ENCODE data around the gene LGALS7B. TPM values are rescaled to one million over a fixed set of nuclear protein-coding genes. Genes with fewer than 3 reads are reported as not detected.
A peak's percentile ranks its signal among the peaks of the same experiment; 100 is the strongest.

The LGALS7B gene
- total and polyA plus RNA-seq, 10 of the 15 experiments (the other 5 are each of a cell fraction or from before 2014, with no cell fraction given), result not detected

DNA sequence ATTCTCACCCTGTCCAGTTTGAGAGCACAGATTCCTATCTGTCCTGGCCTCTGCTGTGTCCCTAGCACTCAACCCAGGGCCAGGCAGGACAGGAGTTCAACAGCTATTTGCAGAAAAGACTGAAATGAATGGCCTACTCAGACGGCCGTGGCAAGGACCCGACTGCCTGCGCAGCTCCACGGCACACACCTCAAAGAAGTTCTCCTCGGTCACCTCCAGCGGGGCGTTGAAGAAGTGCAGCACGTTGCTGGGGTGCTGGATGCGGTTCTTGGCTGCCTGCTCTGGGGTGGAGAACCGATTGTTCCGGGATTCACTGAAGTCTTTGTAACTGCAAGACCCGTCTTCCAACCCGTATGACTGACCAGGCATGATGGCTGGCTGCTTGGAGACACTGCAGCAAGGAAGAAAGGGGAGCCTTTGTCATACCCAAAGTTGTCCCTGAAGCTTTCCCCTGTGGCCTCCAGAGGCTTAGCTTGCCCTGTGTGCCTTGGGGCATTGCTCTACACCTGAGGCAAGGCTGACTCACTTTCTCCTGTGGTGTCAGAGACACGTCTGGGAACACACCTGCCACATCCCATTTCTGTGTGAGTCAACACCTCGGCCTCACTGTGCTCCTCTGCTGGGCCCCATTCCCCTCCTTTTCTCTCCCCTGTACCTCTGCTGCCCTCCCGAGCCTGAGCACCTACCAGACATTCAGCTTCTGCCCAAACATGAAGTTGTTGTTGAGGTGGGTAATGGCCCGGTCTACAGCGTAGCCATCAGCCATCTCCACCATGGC, 49.4 kb downstream of the LGALS7B start (continued):
- TF ChIP-seq CEBPZ (IDR thresholded peaks at IDR 0.05; ENCODE audit: low read depth, low read length), result no peak
- no peak for TF ChIP-seq ZBTB40 (IDR thresholded peaks at IDR 0.05; ENCODE audit: borderline replicate concordance)
- TF ChIP-seq FOS (IDR thresholded peaks at IDR 0.05; ENCODE audit: borderline replicate concordance, extremely low read depth, insufficient read length), result no peak
- TF ChIP-seq POLR2AphosphoS2 (IDR thresholded peaks at IDR 0.05; ENCODE audit: low read depth, low read length), result peak; percentile 30; the same call in 1 of the 2 replicates
- TF ChIP-seq POLR2AphosphoS5 (IDR thresholded peaks at IDR 0.05; ENCODE audit: low read length), result peak; percentile 77
- TF ChIP-seq USF2 (IDR thresholded peaks at IDR 0.05; ENCODE audit: borderline replicate concordance, low read depth, low read length), result no peak
- no peak for TF ChIP-seq LARP7 (IDR thresholded peaks at IDR 0.05)
- TF ChIP-seq, protein P1, sequence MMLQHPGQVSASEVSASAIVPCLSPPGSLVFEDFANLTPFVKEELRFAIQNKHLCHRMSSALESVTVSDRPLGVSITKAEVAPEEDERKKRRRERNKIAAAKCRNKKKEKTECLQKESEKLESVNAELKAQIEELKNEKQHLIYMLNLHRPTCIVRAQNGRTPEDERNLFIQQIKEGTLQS (IDR thresholded peaks at IDR 0.05; ENCODE audit: borderline replicate concordance, extremely low read depth, low read depth, low read length), result no peak
- TF ChIP-seq, protein P2, sequence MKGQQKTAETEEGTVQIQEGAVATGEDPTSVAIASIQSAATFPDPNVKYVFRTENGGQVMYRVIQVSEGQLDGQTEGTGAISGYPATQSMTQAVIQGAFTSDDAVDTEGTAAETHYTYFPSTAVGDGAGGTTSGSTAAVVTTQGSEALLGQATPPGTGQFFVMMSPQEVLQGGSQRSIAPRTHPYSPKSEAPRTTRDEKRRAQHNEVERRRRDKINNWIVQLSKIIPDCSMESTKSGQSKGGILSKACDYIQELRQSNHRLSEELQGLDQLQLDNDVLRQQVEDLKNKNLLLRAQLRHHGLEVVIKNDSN (IDR thresholded peaks at IDR 0.05; ENCODE audit: borderline replicate concordance, extremely low read length, insufficient read depth, low read depth, low read length), result no peak
- no peak for TF ChIP-seq BHLHE40 (IDR thresholded peaks at IDR 0.05; ENCODE audit: borderline replicate concordance in 1 of 2, low read depth in 2 of 2, low read length in 1 of 2)
- TF ChIP-seq MXI1 (IDR thresholded peaks at IDR 0.05; ENCODE audit: low read depth, low read length), result no peak
- no peak for TF ChIP-seq SIN3A (IDR thresholded peaks at IDR 0.05; ENCODE audit: low read depth, low read length)
- peak; percentile 72 for TF ChIP-seq POLR2A (IDR thresholded peaks at IDR 0.05; ENCODE audit: low read depth, low read length)
- TF ChIP-seq, protein P3, sequence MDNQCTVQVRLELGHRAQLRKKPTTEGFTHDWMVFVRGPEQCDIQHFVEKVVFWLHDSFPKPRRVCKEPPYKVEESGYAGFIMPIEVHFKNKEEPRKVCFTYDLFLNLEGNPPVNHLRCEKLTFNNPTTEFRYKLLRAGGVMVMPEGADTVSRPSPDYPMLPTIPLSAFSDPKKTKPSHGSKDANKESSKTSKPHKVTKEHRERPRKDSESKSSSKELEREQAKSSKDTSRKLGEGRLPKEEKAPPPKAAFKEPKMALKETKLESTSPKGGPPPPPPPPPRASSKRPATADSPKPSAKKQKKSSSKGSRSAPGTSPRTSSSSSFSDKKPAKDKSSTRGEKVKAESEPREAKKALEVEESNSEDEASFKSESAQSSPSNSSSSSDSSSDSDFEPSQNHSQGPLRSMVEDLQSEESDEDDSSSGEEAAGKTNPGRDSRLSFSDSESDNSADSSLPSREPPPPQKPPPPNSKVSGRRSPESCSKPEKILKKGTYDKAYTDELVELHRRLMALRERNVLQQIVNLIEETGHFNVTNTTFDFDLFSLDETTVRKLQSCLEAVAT (IDR thresholded peaks at IDR 0.05), result no peak

Data from GM12878 (cell line).